PC-9 (cell line): ENCODE data around the gene CCDC15. TPM values are rescaled to one million over a fixed set of nuclear protein-coding genes. Genes with fewer than 3 reads are reported as not detected.
"Not testable (repeated sequence)": the region's sequence is repeated elsewhere in the genome, so short reads cannot be mapped to it uniquely, and the experiment has no call there.

Experiments used
- BruUV-seq: library from RNA; stranded (reverse); fragments of 400-500 nt; replicated peaks from 2 replicates; lab custom pipeline; 2021; lab: Mats Ljungman, UMichigan
- CTCF ChIA-PET: fragments of 300-600 bp; sonication (Branson Sonifier 250); formaldehyde crosslinking; loops from one replicate; lab custom pipeline; 2022; ENCODE audit warnings: antibody characterized with exemption; lab: Charles Lee
- POLR2A ChIA-PET: fragments of 300-600 bp; sonication (Branson Sonifier 250); formaldehyde crosslinking; loops from one replicate; lab custom pipeline; 2022; ENCODE audit warnings: antibody characterized with exemption; ENCODE audit not compliant: unreplicated experiment; lab: Charles Lee
- DNase-seq, 2 experiments: peaks; one replicate each; pipeline versions ENCODE4 v3.0.0 to v3.0.0-alpha.2; 2015 to 2022; ENCODE audit warnings: mixed read lengths in 1 of 2
- H2AFZ ChIP-seq: fragments of 200-600 bp; sonication (generic); 2 replicates; pipeline ENCODE4 v1.8.1; 2017; ENCODE audit warnings: antibody characterized with exemption
- H3F3A ChIP-seq: fragments of 200-600 bp; sonication (generic); 2 replicates; pipeline ENCODE4 v1.8.1; 2017; ENCODE audit warnings: antibody characterized with exemption, mild to moderate bottlenecking, low read depth; ENCODE audit not compliant: insufficient read depth
- H3K27ac ChIP-seq: fragments of 200-600 bp; sonication (generic); 2 replicates; pipeline ENCODE4 v1.6.1; 2016; ENCODE audit warnings: mixed run types
- H3K27me3 ChIP-seq: fragments of 200-600 bp; sonication (generic); 2 replicates; pipeline ENCODE4 v1.6.1; 2016; ENCODE audit warnings: low read depth, mixed run types; ENCODE audit not compliant: insufficient read depth
- H3K36me3 ChIP-seq: fragments of 200-600 bp; sonication (generic); 2 replicates; pipeline ENCODE4 v1.6.1; 2016; ENCODE audit warnings: low read depth, mixed run types
- H3K4me1 ChIP-seq: fragments of 200-600 bp; sonication (generic); replicated peaks from 2 replicates; pipeline ENCODE4 v1.6.1; 2016; ENCODE audit warnings: mixed run types; ENCODE audit not compliant: insufficient read depth
- H3K4me2 ChIP-seq: fragments of 200-600 bp; sonication (generic); 2 replicates; pipeline ENCODE4 v1.6.1; 2017; ENCODE audit warnings: mixed run types
- H3K4me3 ChIP-seq: fragments of 200-600 bp; sonication (generic); 2 replicates; pipeline ENCODE4 v1.6.1; 2016; ENCODE audit warnings: mixed run types
- H3K79me2 ChIP-seq: fragments of 200-600 bp; sonication (generic); 2 replicates; pipeline ENCODE4 v1.6.1; 2017; ENCODE audit warnings: low read depth, mixed run types
- H3K9me2 ChIP-seq: fragments of 200-600 bp; sonication (generic); 2 replicates; pipeline ENCODE4 v1.8.1; 2017; ENCODE audit warnings: mild to moderate bottlenecking; ENCODE audit not compliant: insufficient read depth
- H3K9me3 ChIP-seq: fragments of 200-600 bp; sonication (generic); 2 replicates; pipeline ENCODE4 v1.8.1; 2016; ENCODE audit warnings: low read depth; ENCODE audit not compliant: insufficient read depth
- H4K20me1 ChIP-seq: fragments of 200-600 bp; sonication (generic); 2 replicates; pipeline ENCODE4 v1.8.1; 2017; ENCODE audit not compliant: insufficient read depth
- CTCF ChIP-seq: fragments of 200-600 bp; sonication (generic); conservative IDR thresholded peaks from 2 replicates; pipeline ENCODE4 v1.6.1; 2017; ENCODE audit warnings: mixed run types, antibody characterized with exemption, mild to moderate bottlenecking, moderate library complexity
- EZH2 ChIP-seq: fragments of 200-600 bp; sonication (generic); IDR thresholded peaks from 2 replicates; pipeline ENCODE4 v1.8.0; 2017; ENCODE audit warnings: antibody characterized with exemption, low read depth
- intact Hi-C: fragments of 100-400 bp; cut with micrococcal nuclease; formaldehyde crosslinking; loops from one replicate; pipeline ENCODE4 v1.10.0; 2022; ENCODE audit not compliant: unreplicated experiment
- total RNA-seq: library from RNA; stranded (reverse); gene quantifications from 2 replicates; pipeline ENCODE4 v1.2.3, GENCODE V29; 2021

The CCDC15 gene
- total RNA-seq, 1 experiment from 2014 or later: 2.7 TPM

GRCh38 chr11:125022551-125022950 is 68.5 kb downstream of the CCDC15 start:
- CTCF ChIA-PET: no interaction called here
- POLR2A ChIA-PET: no interaction called here
- Histone ChIP-seq H3K79me2 (no peaks in the 10 kb centered on the region), H3K9me3 (no peaks in the 10 kb centered on the region), H3K4me2 (no peak overlapping the region), H3K36me3 (no peaks in the 10 kb centered on the region), H2AFZ (no peak overlapping the region), H3K9me2 (no peaks in the 10 kb centered on the region), H3K4me3 (no peak overlapping the region), H4K20me1 (no peaks in the 10 kb centered on the region), H3K4me1 (no peaks in the 10 kb centered on the region), H3K27ac (no peak overlapping the region), H3K27me3 (no peaks in the 10 kb centered on the region), H3F3A (no peaks in the 10 kb centered on the region)
- no TSS peak for BruUV-seq
- intact Hi-C loops: no loop called here
- TF ChIP-seq CTCF (no peak), EZH2 (no peak)
- no peak for DNase-seq

- Histone ChIP-seq H3K4me2 (no peak overlapping the region), H4K20me1 (no peaks in the 10 kb centered on the region), H3K79me2 (no peaks in the 10 kb centered on the region), H3K9me2 (no peaks in the 10 kb centered on the region), H2AFZ (no peak overlapping the region), H3K4me1 (no peaks in the 10 kb centered on the region), H3K27ac (no peak overlapping the region), H3K36me3 (no peaks in the 10 kb centered on the region), H3K27me3 (no peaks in the 10 kb centered on the region), H3K9me3 (no peaks in the 10 kb centered on the region), H3F3A (no peaks in the 10 kb centered on the region), H3K4me3 (no peak overlapping the region)
- ChIA-PET CTCF (interaction anchor here (0.6 kb wide), 1 partner anchor 190 kb away, joined by 8 read pairs; no protein-coding TSS in a partner anchor), POLR2A (no interaction called here)
- DNase-seq: no peak
- intact Hi-C loops: no loop called here
- BruUV-seq: no TSS peak
- no peak for TF ChIP-seq EZH2
- TF ChIP-seq CTCF: no peak
Measured at GRCh38 chr11:125025968-125026367, 72.0 kb downstream of the CCDC15 start.

- DNase-seq, H3K9me2 ChIP-seq, CTCF ChIA-PET, H2AFZ ChIP-seq, intact Hi-C loops, H3K27ac ChIP-seq, H3K4me1 ChIP-seq, H3K27me3 ChIP-seq, H4K20me1 ChIP-seq, BruUV-seq, H3K9me3 ChIP-seq, H3F3A ChIP-seq, H3K4me3 ChIP-seq, H3K4me2 ChIP-seq, H3K79me2 ChIP-seq, POLR2A ChIA-PET, H3K36me3 ChIP-seq: not testable (repeated sequence)
Measured at GRCh38 chr11:125029431-125029830, 75.4 kb downstream of the CCDC15 start.

- Histone ChIP-seq H3K4me2 (peak overlapping the region; percentile 39), H4K20me1 (no peaks in the 10 kb centered on the region), H2AFZ (no peak overlapping the region), H3K9me2 (no peaks in the 10 kb centered on the region), H3K79me2 (no peaks in the 10 kb centered on the region), H3K36me3 (no peaks in the 10 kb centered on the region), H3K27ac (peak overlapping the region; percentile 27), H3K9me3 (no peaks in the 10 kb centered on the region), H3F3A (peaks cover 6% of the 10 kb centered on the region; the same call in 1 of the 2 replicates), H3K4me1 (peaks cover 16% of the 10 kb centered on the region), H3K4me3 (no peak overlapping the region), H3K27me3 (no peaks in the 10 kb centered on the region)
- intact Hi-C loops: no loop called here
- TF ChIP-seq EZH2 (no peak), CTCF (no peak)
- no TSS peak for BruUV-seq
- ChIA-PET POLR2A (no interaction called here), CTCF (no interaction called here)
- peak in 1 of 2 experiments; percentile 59 for DNase-seq
Measured at GRCh38 chr11:125036933-125037332, 82.9 kb downstream of the CCDC15 start.
